Stimulated activated CD4-positive, alpha-beta T cell treated with anti-CD3 and anti-CD28 coated beads, Interleukin-2, amount 100 ng/mL, for 4 hours (primary cell): Measurements from ENCODE around the gene STIM2.

Source experiments
- DNase-seq: peaks from one replicate; pipeline ENCODE4 v3.0.0-alpha.2; 2020; ENCODE audit warnings: low read depth

STIM2 gene

DNA sequence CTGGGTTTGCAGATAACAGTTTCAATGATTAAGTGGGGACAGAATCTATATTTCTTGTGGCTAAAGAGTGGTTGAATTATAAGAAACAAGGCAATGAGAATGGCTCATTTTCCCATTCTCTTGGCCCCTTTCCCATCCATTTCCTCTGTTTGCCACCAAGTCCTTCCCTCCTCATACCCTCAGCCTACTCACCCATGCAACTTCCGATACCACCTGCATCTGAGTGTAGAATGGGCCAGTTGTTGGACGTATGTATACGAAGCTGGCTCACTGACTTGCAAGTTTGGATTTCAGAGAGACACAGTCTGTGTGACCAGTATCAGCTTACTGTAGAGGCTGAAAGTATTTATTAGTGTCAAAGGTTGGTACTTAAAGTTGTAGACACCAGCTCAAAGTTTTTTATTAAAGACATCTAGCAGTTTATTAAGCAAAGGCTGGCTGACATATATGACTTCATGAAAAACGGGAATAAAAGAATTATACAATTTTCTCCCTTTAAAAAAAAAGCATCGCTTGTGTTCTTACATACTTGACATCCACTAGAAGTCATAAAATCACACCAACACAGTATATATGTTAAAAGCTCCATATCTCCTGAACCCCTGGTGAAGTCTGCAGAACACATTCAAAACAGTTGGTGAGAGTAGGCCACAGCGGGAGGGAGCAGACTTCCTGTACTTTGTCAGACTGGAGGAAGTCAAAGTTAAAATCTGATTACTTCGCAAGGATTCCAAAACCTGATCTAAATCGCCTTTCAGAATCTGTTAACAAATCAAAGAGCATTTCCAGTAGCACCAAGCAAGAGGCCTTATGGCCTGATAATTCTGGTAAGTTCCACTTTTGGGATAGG is 22.4 kb upstream of the STIM2 start:
- DNase-seq, result no peak

DNA sequence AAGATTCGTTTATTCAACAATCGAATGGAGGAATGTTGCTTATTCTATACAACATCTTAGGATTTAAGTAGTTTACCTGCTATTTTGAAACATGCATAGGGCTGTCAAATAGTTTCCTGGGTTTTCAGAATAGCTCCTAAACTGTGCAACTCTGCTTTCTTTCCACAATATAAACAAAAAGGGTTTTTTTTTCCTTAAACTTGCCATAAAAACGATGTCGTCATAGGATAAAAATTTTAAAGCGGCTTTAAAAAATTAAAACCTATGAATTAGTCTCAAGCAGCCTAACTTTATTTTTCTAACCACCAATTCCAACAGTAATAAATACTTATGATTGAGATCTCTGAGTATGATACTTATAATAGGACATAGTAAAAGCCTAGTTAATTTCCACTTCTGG is 21.6 kb upstream of the STIM2 start:
- no peak for DNase-seq

DNA sequence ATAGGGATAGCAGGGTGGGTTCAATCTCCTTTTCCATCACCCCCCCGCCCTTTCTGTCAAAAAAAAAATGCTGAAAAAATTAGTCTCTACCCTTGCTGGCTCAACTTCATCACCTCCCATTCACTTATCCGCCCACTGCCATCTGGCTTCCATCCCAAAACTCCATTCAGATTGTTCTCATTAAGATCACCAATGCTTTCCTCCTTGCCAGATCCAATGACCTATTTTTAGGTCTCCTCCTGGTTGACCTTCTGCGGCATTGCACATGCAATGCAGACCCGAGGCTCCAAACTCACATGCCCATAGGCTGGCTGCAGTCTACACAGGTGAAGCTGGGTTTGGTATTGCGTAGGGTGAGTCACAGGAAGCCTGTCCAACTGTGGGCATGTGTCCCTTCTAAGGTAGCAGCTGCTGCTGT is 21.1 kb upstream of the STIM2 start:
- DNase-seq, result no peak

DNA sequence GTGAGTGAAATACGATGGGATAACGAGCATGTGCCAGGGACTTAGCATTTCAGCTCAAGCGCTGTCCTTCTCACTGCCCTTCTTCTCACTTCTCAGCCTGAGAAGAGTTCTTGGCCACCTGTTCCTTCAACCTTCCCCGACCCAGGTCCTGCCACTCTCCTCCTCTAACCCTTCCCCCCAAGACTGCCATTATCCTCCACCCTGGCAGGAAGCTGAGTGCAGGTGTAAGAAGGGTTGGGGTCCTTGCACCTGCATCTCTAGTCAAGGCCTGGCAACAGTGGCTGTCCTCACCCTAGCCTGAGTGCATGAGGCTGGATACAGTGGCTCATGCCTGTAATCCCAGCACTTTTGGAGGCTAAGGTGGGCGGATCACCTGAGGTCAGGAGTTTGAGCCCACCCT is 19.9 kb upstream of the STIM2 start:
- DNase-seq, result no peak

DNA sequence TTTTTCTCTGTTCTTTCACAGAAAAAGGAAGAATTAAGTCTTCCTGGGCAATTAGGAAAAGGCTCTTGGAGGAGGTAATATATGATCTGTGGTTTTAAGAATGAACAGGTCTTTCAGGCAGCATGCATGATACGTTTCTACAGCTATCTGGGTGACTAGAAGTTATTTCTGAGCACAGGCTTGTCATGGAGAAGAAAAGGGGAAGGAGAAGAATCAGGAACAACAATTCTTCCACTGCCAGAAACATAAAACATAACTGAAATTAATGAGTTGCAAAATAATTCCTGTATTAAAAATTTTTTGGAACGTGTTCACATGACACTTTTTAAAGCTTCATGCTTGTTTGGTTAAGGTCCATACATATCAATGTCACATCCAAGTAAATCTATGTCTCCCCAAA is 17.7 kb upstream of the STIM2 start:
- no peak for DNase-seq

DNA sequence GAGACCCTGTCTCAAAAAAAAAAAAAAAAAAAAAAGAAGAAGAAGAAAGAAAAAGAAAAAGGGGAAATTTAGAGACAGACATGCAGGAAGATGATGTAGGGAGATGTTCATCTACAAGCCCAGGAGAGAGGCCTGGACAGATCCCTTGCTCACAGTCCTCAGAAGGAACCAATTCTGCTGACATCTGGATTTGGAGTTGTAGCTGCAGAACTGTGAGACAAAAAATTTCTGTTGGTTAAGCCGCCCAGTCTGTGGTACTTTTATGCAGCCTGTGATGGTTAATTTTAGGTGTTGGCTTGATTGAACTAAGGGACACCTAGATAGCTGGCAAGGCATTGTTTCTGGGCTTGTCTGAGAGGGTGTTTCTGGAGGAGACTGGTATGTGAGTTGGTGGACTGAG is 10.1 kb upstream of the STIM2 start:
- DNase-seq, result no peak

DNA sequence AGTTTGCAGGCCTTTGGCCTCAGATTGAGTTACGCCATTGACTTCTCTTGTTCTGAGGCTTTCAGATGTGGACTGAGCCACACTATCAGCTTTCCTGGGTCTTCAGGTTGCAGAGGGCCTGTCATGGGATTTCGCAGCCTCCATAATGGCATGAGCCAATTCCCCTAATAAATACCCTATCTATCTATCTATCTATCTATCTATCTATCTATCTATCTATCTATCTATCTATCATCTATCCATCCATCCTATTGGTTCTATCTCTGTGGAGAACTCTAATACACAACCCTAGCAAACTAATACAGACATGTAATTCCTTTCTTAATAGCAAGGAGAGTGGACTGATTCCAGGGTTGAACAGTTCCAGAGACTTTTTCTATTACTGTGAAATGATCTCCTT is 9.5 kb upstream of the STIM2 start:
- no peak for DNase-seq

DNA sequence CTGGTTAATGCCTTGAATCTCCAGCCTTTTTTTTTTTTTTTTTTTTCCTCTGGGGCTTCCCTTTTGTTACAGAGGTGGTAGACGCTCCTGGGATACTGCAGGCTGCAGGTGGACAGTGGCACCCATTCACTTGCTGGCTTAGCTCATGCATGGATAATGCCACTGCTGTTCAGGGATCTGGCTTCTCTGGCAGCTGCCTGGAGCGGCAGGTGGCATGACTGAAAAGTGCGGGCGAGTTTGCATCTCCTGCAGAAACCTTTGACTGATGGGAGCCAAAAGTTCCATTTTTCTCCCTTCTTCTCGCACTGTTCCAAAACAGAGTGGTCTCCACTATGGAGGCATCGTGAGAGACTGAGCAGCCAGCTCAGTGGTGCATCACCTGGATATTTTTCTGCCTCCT is 5.9 kb upstream of the STIM2 start:
- no peak for DNase-seq

DNA sequence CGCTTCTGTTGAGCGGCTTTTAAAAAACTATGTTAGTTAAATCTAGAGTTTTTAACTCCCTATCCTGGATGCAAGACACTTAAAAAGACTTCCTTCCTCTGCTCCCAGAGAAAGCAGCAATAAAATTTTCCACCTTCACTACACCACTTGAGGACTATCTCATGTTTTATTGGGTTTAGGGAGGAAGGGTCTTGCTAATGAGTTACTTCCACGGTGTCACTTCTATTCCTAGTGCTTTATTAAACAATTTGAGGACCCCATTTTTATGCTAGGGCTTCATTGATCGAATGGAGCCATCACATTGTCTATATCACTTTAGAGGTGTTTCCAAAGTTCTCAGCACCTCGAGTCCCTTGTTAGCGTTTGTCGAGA is 3.7 kb upstream of the STIM2 start:
- DNase-seq, result no peak

DNA sequence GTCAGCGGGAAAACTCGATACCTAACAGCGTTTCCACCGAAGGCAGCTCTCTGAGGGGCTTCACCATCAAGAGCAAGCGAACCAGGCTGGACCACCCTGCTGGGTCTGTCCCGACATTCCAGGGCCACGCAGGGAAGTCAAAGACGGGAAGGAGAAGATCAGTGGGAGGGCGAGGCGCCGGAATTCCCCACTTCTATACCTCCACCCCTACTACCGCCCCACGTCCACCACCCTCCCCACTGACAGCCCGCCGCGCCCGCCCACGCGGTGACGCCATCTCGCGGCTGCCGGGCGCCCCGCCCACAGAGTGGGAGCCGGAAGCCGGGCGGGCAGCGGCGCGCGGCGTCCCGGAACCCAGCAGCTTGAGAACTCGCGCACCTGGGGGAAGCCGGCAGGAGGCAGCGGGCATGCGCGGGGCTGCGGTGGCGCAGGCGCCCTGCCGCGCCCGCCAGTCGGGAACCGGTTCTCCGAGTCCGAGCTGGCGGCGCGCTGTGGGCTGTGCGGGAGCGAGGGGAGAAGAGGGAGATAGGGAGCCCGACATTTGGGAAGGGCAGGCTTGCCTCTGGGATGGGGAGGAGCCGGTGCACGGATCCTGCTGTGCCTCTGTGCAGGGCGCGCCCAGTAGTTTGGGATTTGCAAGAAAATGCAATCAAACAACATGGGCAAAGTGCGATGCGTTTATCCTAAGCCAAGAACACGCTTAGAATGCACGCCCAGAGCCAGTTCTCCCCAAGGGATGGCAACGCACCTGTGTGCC is 3.2 kb upstream of the STIM2 start:
- DNase-seq, result peak; percentile 94

DNA sequence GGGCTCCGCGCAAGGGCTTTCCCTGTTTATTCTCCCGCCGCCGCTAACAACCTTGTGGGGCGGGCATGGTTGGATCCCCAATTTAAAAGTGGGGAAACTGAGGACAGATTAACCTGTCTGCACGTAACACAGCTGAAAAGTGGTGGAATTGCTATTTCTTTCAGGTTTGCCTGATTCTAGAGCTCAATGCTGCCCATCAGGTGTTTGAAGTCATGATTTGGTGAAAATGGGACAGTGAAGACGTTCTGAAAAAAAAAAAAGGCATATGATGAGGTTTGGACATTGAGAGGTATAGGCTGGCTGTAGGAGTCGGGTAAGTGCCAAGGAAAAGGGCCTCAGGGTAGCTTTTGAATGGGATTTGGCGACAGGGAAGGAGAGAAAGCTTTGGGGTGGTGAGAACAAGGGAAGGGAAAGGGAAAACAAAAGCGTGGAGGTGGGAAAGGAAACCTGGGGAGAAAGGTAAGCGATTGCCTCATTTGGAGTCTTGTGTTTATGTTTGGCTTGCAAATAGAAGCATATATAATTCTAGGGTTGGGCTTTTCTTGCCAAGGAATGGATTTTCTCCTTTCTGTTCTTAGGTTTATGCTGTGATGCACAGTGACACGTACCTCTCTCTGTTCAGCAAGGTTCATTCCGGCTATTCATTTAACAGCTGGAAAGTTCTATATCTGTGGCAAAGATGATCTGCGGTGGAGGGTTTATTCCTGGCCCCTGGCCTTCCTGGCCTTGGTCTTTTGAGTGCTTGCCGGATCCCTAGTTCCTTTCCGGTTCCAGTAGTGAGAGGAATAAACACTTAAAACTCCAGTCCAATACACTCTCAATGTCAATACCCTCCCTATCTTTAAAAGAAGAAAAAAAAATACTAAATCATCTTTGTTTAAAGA is 2.4 kb upstream of the STIM2 start:
- DNase-seq, result no peak

DNA sequence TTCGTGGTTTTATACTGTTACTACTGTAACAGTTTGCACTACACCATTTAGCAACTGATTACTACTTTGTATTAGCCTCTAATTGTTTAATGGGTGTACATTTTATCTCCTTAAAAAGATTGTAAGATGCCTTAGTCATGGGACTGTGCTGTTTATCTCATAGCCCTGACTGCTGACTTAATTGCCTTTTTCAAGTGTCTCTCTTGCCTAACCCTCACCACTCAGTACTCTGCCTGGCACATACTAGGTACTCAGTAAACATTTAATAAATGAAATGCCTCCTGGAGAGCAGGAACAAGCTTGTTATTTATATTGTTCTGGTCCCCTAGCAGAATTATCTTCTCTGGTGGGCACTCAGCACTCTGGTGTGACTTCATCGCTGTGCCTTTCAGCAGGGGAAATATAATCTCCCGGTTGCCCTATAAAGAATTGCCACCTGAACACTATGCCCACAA is 1.7 kb upstream of the STIM2 start:
- DNase-seq, result no peak

DNA sequence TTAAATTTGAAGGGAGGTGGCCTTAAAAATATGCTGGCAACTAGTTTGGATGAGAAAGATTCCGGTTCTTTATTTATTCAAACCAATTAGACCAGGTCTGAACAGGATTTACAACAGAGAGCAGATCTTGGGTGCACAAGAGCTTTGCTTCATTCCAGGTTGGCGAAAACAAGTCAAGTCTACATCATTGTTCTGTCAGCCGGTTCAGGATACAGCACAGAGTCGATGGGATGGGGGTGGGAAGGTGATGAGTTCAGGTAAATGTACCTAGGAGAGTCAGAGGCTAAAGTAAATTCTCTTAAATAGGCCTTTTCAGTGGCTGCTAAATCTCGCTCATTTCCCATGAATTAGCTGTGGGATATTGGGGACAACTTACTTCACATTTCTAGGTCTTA is 882 bp upstream of the STIM2 start:
- no peak for DNase-seq

DNA sequence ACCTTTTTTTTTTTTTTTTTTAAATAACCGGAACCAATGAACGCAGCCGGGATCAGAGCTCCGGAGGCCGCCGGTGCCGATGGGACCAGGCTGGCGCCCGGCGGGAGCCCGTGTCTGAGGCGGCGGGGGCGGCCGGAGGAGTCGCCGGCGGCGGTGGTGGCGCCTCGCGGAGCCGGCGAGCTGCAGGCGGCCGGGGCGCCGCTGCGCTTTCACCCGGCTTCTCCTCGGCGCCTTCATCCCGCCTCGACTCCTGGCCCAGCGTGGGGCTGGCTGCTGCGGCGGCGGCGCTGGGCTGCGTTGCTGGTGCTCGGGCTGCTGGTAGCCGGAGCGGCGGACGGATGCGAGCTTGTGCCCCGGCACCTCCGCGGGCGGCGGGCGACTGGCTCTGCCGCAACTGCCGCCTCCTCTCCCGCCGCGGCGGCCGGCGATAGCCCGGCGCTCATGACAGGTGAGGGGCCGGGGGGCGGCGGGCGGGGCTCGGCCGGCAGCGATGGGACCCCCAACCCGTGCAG is 337 bp downstream of the STIM2 start:
- peak; percentile 23 for DNase-seq

DNA sequence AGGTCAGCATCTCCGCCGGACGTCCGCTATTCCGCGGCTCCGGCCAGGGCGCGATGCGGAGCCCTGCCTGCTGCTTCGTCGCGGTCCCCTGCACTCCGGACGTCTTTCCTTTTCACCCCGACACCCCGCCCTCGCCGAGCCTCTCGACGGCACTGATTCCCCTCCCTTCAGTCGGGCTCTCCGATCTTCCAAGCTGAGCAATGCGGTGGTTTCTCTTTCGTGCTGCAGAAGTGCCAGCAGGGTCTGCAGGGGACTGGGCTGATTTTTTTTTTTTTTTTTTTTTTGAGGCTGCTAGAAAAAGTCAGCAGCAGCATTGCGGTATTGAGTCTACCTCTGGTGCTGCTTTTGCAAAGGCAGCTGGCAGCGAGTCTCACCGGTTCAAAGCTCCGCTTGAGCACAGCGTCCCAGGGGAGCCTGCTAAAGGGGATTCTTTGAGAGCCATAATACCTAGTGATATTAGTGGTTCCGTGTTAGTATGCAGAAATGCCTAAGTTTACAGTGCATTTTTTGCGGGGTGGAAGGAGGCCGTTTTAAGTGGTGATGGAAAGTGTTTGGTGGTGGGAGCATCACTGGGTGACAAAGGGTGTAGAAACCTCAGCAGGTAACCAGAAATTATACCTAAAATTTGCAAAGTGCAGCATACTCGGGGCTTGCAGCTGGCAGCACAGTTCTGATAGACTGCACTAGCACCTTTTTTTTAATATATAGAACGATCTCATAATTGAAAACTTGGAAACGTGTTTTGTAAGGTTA is 969 bp downstream of the STIM2 start:
- DNase-seq, result peak; percentile 70

DNA sequence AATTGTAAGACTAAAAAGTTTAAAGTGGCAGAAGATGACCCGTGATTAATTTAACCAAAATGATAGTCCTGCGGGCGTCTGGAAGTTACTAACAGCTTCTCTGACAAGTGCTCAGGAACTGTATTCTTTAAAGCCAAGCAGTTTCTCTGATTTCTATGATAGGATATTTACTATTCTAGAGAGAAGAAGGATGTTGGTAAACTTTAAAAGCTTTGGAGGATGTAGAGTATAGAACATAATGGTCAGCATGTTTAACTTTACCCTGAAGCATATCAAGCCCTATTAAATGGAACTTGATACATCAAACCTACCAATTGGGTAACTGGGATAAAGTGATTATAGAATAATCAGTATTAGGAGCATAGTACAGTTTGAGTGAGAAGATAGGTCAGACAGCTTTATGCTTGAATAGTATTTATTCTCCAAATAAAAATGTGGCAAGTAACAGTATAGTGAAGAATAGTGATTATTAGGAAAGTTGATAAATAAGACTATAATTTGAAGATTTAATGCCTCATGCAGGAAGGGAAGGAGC is 1.8 kb downstream of the STIM2 start:
- DNase-seq, result no peak

DNA sequence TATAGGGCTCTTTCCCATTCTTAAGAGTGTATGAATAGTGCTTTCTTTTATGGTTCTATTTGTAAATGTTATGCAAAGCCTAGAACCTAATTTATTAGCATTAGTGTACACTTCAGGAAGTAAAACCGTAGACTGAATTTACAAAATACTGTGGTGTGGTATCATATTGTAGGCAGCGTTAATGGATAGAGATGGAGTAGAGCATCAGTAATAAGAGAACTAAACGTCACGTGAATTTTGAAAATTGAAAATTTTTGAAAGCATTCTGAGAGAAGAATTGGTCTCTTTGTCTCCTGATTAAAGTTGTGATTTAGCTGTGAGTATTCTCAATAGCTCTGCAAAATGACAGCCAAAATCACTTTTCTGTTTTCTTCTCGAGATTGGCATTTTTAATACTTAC is 2.9 kb downstream of the STIM2 start:
- DNase-seq, result no peak

DNA sequence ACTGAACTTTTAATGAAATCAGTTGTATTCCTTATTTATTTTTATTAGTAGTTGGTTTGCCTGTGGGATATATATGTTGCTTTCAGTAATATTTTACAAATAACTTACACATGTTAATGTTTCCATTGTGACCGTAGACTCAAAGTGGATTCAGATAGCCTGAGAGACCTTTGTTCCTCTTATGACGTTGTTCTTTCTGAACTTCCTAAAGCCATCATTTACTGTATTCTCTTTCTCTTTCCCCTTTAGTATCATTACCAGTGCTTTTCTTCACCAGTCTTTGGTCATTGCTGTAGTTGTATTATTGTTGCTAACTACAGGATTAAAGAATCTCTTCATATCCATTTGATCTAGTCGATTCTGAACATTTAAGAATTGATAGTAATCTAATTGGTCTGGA is 4.3 kb downstream of the STIM2 start:
- DNase-seq, result no peak

DNA sequence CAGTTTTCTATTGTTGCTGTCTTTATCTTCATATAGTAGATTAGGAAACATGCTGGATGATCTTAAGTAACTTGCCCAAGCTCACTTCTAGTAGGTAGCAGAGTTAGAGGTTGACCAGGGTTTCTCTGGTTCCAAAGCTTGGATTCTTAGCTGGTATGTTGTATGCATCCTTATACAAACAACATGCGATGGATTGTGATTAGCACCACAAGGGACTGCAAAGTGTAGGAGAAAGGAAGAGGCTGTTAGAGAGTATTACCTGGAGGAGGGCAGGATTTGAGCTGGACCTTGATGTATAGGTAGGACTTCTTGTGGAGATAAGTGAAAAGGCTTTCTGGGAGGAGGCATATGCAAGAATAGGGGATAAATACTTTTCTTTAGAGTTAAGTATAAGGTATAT is 5.6 kb downstream of the STIM2 start:
- no peak for DNase-seq

DNA sequence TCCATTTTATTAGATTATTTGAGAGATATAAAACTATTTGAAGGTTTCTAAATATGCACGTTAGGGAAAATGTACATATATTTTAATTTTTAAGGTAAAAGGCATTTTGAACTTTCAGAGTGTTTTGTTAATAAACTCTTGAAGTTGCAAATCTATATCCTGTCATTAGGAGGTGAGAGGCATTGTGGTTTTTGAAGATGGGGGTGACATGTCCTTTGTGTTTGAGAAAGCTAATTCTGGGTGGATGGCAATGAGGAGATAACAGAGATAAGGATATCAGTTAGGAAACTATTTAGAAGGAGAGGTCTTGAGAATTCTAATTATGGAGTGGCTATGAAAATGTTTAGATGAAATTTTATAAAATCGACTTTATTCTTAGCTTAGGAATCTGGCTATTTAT is 6.1 kb downstream of the STIM2 start:
- DNase-seq, result no peak

DNA sequence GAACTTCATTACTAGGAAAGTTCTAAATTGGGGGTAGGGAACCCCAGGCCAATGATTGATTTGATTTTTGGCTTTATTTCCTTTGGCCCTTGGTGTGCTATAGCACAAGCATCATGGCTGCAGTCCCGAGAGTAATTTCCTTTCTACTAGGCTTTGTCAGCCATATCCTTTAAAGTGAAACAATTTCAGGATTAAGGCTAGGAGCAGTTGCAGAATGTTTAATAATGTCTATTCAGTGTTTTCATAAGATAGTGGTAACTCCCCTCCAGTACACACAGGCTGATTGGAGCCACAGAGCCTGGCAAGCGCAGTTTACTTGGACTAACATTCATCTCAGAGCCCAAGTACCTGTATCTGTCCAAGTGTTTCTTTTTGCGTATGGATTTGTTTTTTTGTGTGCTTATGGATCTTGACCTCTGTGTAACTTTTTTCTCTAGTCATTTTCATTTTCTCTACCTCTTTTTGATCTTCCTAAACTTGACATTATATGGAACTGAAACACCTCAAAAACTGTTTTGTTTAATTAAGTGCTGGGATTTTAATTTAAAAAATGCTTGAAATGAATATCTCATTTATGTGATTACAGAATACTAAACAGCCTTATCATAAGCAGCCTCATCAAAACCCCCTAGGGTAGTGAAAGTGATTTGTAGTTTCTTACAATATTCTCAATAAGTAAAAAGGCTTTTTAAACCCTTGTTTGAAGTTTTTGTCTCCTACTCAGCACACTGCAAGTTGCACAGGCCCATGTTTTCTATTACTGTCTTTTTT is 7.5 kb downstream of the STIM2 start:
- no peak for DNase-seq
